Lung (tissue), 12 donors: ENCODE data around the gene NPSR1. TPM values are rescaled to one million over a fixed set of nuclear protein-coding genes. Genes with fewer than 3 reads are reported as not detected.
"Not testable (repeated sequence)": the region's sequence is repeated elsewhere in the genome, so short reads cannot be mapped to it uniquely, and the experiment has no call there.

Experiments used
- ATAC-seq: fragments of 200-7000 bp; cut with Tn5 transposase; one replicate; pipeline ENCODE4 v1.9.1; 2020; ENCODE audit warnings: moderate number of reproducible peaks; ENCODE audit not compliant: insufficient read depth, low FRiP score
- DNase-seq, 3 donors: peaks; one replicate each; pipeline ENCODE4 v3.0.0-alpha.2; 2013 to 2017
- H3K27ac ChIP-seq, 2 donors: one replicate each; pipeline ENCODE4 v1.5.1; 2013; ENCODE audit warnings: mild to moderate bottlenecking in 2 of 2, moderate library complexity in 2 of 2, control low read depth in 1 of 2, inconsistent platforms in 1 of 2, low read depth in 1 of 2, low read length in 1 of 2
- H3K27me3 ChIP-seq, 3 donors: one replicate each; pipeline ENCODE4 v1.5.1; 2013; ENCODE audit warnings: low read length in 2 of 3; ENCODE audit not compliant: control insufficient read depth in 3 of 3, insufficient read depth in 3 of 3
- H3K36me3 ChIP-seq, 4 donors: one replicate each; pipeline ENCODE4 v1.5.1; 2013; ENCODE audit warnings: low read length in 4 of 4, mild to moderate bottlenecking in 1 of 4, moderate library complexity in 1 of 4; ENCODE audit not compliant: control insufficient read depth in 4 of 4, insufficient read depth in 4 of 4
- H3K4me1 ChIP-seq, 5 donors: one replicate each; pipeline ENCODE4 v1.5.1; 2013; ENCODE audit warnings: low read length in 5 of 5, mild to moderate bottlenecking in 2 of 5, moderate library complexity in 1 of 5; ENCODE audit not compliant: control insufficient read depth in 5 of 5, insufficient read depth in 5 of 5
- H3K4me3 ChIP-seq: one replicate; pipeline ENCODE4 v1.5.1; 2013; ENCODE audit warnings: mild to moderate bottlenecking, control low read depth, moderate library complexity
- H3K9ac ChIP-seq, 2 donors: one replicate each; pipeline ENCODE4 v1.5.1; 2013; ENCODE audit warnings: low read length in 2 of 2, control low read depth in 1 of 2; ENCODE audit not compliant: insufficient read depth in 1 of 2
- H3K9me3 ChIP-seq, 4 donors: one replicate each; pipeline ENCODE4 v1.5.1; 2013; ENCODE audit warnings: low read length in 3 of 4, mild to moderate bottlenecking in 1 of 4, moderate library complexity in 1 of 4; ENCODE audit not compliant: control insufficient read depth in 4 of 4, insufficient read depth in 3 of 4
- WGBS, 2 donors: extraction: QIAGEN DNeasy Blood & Tissue Kit; methylation state at CpG; one replicate each; pipeline ENCODE4 v1.1.7; 2013; 5-methylcytosine and 5-hydroxymethylcytosine counted together
- polyA plus RNA-seq, 2 donors: library from polyadenylated mRNA; stranded (reverse); fragments of 200-250 nt; gene quantifications; one replicate each; pipeline ENCODE4 v1.2.1, GENCODE V29; 2013
- total RNA-seq, 2 donors: library from RNA; depleted of rRNA in 1 of 2; stranded (reverse); fragments of >200 nt in 1 of 2; gene quantifications; one replicate each; pipeline ENCODE4 v1.2.1, GENCODE V29; 2014 to 2021
- TF ChIP-seq, protein P1 (sequence below): IDR thresholded peaks from 2 replicates; pipeline ENCODE4 v1.5.1; 2012; ENCODE audit warnings: mild to moderate bottlenecking; ENCODE audit errors: control extremely low read depth, extremely low read depth
- donor health status: control.
- donor health status: control.
- donor health status: Bipolar disorder and iron deficiency.
- donor health status: healthy.
- donor health status: DM: yes; HTN: yes; CAD: no.

NPSR1 gene
- total and polyA plus RNA-seq, 4 donors, result not detected

DNA sequence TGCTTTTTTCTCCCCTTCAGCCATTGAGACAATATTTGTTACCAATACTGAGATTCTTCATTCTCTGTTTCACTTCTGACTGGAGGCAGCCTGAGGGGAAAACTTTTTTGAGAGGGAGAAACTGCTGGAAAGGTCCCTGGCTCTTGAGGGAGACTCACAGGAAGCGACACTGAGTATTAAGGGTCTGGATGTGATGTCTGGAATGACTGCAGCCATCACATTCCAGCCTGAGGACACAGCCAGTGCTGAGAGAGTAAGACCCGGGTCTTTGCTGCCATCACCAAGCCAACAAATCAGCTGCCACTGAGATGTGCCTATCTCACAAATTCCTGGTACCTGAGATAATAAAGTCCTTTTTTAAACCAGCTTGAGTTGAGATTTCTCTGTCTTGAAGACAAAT, 221.9 kb downstream of the NPSR1 start:
- WGBS, 2 donors, result 71 to 86% methylated on average over 2 of the region's 2 CpGs
- DNase-seq, result peak in 1 of 3 donors; percentile 5
- TF ChIP-seq, protein P1, sequence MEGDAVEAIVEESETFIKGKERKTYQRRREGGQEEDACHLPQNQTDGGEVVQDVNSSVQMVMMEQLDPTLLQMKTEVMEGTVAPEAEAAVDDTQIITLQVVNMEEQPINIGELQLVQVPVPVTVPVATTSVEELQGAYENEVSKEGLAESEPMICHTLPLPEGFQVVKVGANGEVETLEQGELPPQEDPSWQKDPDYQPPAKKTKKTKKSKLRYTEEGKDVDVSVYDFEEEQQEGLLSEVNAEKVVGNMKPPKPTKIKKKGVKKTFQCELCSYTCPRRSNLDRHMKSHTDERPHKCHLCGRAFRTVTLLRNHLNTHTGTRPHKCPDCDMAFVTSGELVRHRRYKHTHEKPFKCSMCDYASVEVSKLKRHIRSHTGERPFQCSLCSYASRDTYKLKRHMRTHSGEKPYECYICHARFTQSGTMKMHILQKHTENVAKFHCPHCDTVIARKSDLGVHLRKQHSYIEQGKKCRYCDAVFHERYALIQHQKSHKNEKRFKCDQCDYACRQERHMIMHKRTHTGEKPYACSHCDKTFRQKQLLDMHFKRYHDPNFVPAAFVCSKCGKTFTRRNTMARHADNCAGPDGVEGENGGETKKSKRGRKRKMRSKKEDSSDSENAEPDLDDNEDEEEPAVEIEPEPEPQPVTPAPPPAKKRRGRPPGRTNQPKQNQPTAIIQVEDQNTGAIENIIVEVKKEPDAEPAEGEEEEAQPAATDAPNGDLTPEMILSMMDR, result no peak

DNA sequence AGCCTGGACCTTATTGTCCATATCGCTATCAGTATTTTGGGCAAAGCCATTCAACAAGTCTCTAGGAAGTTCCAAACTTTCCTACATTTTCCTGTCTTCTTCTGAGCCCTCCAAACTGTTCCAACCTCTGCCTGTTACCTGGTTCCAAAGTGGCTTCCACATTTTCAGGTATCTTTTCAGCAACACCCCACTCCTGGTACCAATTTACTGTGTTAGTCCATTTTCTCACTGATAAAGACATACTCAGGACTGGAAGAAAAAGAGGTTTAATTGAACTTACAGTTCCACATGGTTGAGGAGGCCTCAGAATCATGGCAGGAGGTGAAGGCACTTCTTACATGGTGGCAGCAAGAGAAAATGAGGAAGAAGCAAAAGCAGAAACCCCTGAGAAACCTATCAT, 225.8 kb downstream of the NPSR1 start:
- 94 to 100% methylated on average over 1 of the region's 1 CpG for WGBS, 2 donors
- H3K27ac ChIP-seq, ATAC-seq, H3K9me3 ChIP-seq, DNase-seq, H3K27me3 ChIP-seq, H3K4me3 ChIP-seq, H3K4me1 ChIP-seq, H3K9ac ChIP-seq, H3K36me3 ChIP-seq: not testable (repeated sequence)

More for the DNA sequence above, 221.9 kb downstream of the NPSR1 start:
- Histone ChIP-seq H3K9ac (no peak overlapping the region), H3K27me3 (no peaks in the 10 kb centered on the region), H3K4me3 (no peak overlapping the region), H3K9me3 (peaks cover 0 to 9% (median 1%) of the 10 kb centered on the region in 4 donors), H3K27ac (no peak overlapping the region), H3K36me3 (no peaks in the 10 kb centered on the region), H3K4me1 (no peaks in the 10 kb centered on the region)
- ATAC-seq, result no peak

DNA sequence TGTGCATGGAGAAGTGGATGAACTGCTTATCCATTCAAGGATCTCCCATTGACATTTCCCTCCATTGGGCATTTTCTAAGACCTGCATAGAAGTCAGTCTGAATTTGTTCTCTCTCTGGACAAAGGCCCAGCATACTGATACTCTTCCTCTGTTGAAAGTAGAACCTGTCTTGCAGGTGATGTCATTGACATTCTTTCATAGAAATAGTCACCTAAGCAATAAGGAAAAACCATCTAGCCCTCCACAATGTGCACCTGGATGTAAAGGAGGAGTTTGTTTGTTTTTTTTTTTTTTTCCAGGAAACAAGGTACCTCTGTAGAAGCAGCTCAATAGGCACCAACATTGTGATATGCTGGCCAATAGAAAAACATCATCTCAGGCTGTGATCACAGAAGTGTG, 228.8 kb downstream of the NPSR1 start:
- no peak overlapping the region for H3K9ac ChIP-seq
- no peaks in the 10 kb centered on the region for H3K4me1 ChIP-seq
- no peak for DNase-seq
- TF ChIP-seq, protein P1, result no peak
- H3K27me3 ChIP-seq, result no peaks in the 10 kb centered on the region
- H3K9me3 ChIP-seq, result peaks cover 0 to 9% (median 1%) of the 10 kb centered on the region in 4 donors
- H3K36me3 ChIP-seq, result no peaks in the 10 kb centered on the region
- no peak for ATAC-seq
- no peak overlapping the region for H3K27ac ChIP-seq
- no peak overlapping the region for H3K4me3 ChIP-seq

DNA sequence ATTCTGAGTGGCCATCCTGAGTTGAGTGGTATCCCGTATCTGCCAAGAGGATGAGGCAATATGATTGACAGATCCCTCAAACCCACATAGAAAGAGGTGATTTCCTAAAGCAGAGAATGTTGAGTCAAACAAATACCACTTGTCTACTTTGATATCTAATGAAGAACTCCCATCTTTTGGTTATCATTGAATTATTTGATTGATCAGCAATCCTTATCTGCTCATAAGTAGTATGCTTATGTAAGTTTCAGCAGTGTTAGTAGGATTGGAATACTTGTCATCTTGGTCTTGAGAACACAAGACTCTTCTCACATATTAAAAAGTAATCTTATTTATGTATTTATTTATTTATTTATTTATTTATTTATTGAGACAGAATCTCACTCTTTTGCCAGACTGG, 231.9 kb downstream of the NPSR1 start:
- WGBS, 2 donors, result 81 to 85% methylated on average over 1 of the region's 1 CpG
- H3K4me1 ChIP-seq, result no peaks in the 10 kb centered on the region
- ATAC-seq (no peak), DNase-seq (no peak)
- peaks cover 0 to 2% (median under 1%) of the 10 kb centered on the region in 4 donors for H3K9me3 ChIP-seq
- no peak overlapping the region for H3K9ac ChIP-seq
- no peak overlapping the region for H3K27ac ChIP-seq
- TF ChIP-seq, protein P1, result no peak
- H3K4me3 ChIP-seq, result no peak overlapping the region
- H3K36me3 ChIP-seq, result no peaks in the 10 kb centered on the region
- H3K27me3 ChIP-seq, result no peaks in the 10 kb centered on the region
